Lower lobe of right lung (tissue), 2 donors: ENCODE measurements around the gene GNG12. TPM values are rescaled to one million over a fixed set of nuclear protein-coding genes. Genes with fewer than 3 reads are reported as not detected.

Experiments used
- ATAC-seq, 2 donors: fragments of 200-7000 bp; cut with Tn5 transposase; one replicate each; pipeline ENCODE4 v1.9.1; 2020 to 2022; ENCODE audit warnings: mild to moderate bottlenecking in 2 of 2, moderate library complexity in 2 of 2
- DNase-seq: peaks from one replicate; pipeline ENCODE4 v3.0.0-alpha.2; 2020
- H3K27ac ChIP-seq: fragments of 200-600 bp; one replicate; pipeline ENCODE4 v1.8.0; 2022
- H3K27me3 ChIP-seq: fragments of 200-600 bp; one replicate; pipeline ENCODE4 v1.8.0; 2022; ENCODE audit warnings: low read depth
- H3K36me3 ChIP-seq: fragments of 200-600 bp; one replicate; pipeline ENCODE4 v1.8.0; 2022; ENCODE audit warnings: mild to moderate bottlenecking
- H3K4me1 ChIP-seq: fragments of 200-600 bp; one replicate; pipeline ENCODE4 v1.8.0; 2022
- H3K4me3 ChIP-seq: fragments of 200-600 bp; one replicate; pipeline ENCODE4 v1.8.0; 2022; ENCODE audit warnings: mild to moderate bottlenecking
- H3K9me3 ChIP-seq: fragments of 200-600 bp; one replicate; pipeline ENCODE4 v1.8.0; 2022
- CTCF ChIP-seq: fragments of 200-600 bp; IDR thresholded peaks from one replicate; pipeline ENCODE4 v1.8.0; 2022; ENCODE audit warnings: antibody characterized with exemption, mild to moderate bottlenecking
- intact Hi-C: fragments of 100-400 bp; cut with DNase I; formaldehyde crosslinking; loops from one replicate; pipeline ENCODE4 v1.11.0; 2022
- total RNA-seq: library from RNA; stranded (reverse); fragmentation: NEBNext Ultra II Directional; extraction: Animal tissue kit (Norgen Biotek cat#: 25700); gene quantifications from one replicate; pipeline ENCODE4 v1.2.1, GENCODE V29; 2021
- donor health status: DM: no; HTN: yes; CAD: no; lungs with severe emphysema.

The GNG12 gene
- total RNA-seq, 1 donor from 2014 or later, result 43.3 TPM

GRCh38 chr1:67738401-67738800 lies 94.9 kb downstream of the GNG12 start:
- Histone ChIP-seq H3K27ac (no peak overlapping the region), H3K36me3 (no peaks in the 10 kb centered on the region), H3K27me3 (no peaks in the 10 kb centered on the region), H3K4me1 (peaks cover 27% of the 10 kb centered on the region), H3K9me3 (no peaks in the 10 kb centered on the region), H3K4me3 (no peak overlapping the region)
- intact Hi-C loops, result no loop called here
- no peak for DNase-seq
- ATAC-seq, result peak; percentile 31 to 60
- TF ChIP-seq CTCF, result no peak

GRCh38 chr1:67737875-67738274 lies 95.4 kb downstream of the GNG12 start:
- Histone ChIP-seq H3K27ac (no peak overlapping the region), H3K9me3 (no peaks in the 10 kb centered on the region), H3K4me3 (no peak overlapping the region), H3K36me3 (no peaks in the 10 kb centered on the region), H3K4me1 (peaks cover 32% of the 10 kb centered on the region), H3K27me3 (no peaks in the 10 kb centered on the region)
- intact Hi-C loops, result no loop called here
- no peak for ATAC-seq
- no peak for TF ChIP-seq CTCF
- no peak for DNase-seq

- Histone ChIP-seq H3K36me3 (no peaks in the 10 kb centered on the region), H3K27me3 (no peaks in the 10 kb centered on the region), H3K9me3 (no peaks in the 10 kb centered on the region), H3K4me1 (peaks cover 32% of the 10 kb centered on the region), H3K4me3 (no peak overlapping the region), H3K27ac (peak overlapping the region; percentile 53)
- ATAC-seq, result no peak
- intact Hi-C loops, result no loop called here
- TF ChIP-seq CTCF, result no peak
- no peak for DNase-seq
Observed at GRCh38 chr1:67736750-67737149, 96.5 kb downstream of the GNG12 start.

GRCh38 chr1:67735806-67736627 lies 97.2 kb downstream of the GNG12 start:
- H3K27me3 ChIP-seq, result no peaks in the 10 kb centered on the region
- H3K4me3 ChIP-seq, result peak overlapping the region; percentile 12
- H3K36me3 ChIP-seq, result no peaks in the 10 kb centered on the region
- peaks cover 32% of the 10 kb centered on the region for H3K4me1 ChIP-seq
- ATAC-seq, result peak; percentile 75 to 80
- TF ChIP-seq CTCF, result no peak
- intact Hi-C loops, result no loop called here
- peak overlapping the region; percentile 53 for H3K27ac ChIP-seq
- DNase-seq, result peak; percentile 55
- H3K9me3 ChIP-seq, result no peaks in the 10 kb centered on the region

- intact Hi-C loops, result no loop called here
- ATAC-seq, result no peak
- no peak for TF ChIP-seq CTCF
- H3K9me3 ChIP-seq, result no peaks in the 10 kb centered on the region
- no peaks in the 10 kb centered on the region for H3K27me3 ChIP-seq
- DNase-seq, result no peak
- H3K36me3 ChIP-seq, result no peaks in the 10 kb centered on the region
- H3K4me3 ChIP-seq, result no peak overlapping the region
- H3K27ac ChIP-seq, result no peak overlapping the region
- H3K4me1 ChIP-seq, result peaks cover 32% of the 10 kb centered on the region
Observed at GRCh38 chr1:67735206-67735605, 98.1 kb downstream of the GNG12 start.
